K562 (cell line): ENCODE results near the gene MAU2. TPM values are rescaled to one million over a fixed set of nuclear protein-coding genes. Genes with fewer than 3 reads are reported as not detected.

Source experiments
- ATAC-seq: fragments of 200-7000 bp; cut with Tn5 transposase; 3 replicates; pipeline ENCODE4 v1.9.1; 2020; ENCODE audit warnings: moderate library complexity
- BruUV-seq: library from RNA; stranded (reverse); fragments of 400-500 nt; replicated peaks from 2 replicates; lab custom pipeline; 2021; lab: Mats Ljungman, UMichigan
- CTCF ChIA-PET: fragments of 300-600 bp; formaldehyde crosslinking; extraction: SDS; loops from one replicate; lab custom pipeline; 2021; ENCODE audit warnings: low intra/inter-chr PET ratio; lab: Yijun Ruan, JAX
- POLR2A ChIA-PET: fragments of 300-600, 350-650 bp; sonication (Branson Sonifier 250); formaldehyde crosslinking; extraction: SDS; loops from one replicate; lab custom pipeline; 2021; ENCODE audit warnings: antibody characterized with exemption, inconsistent platforms; lab: Yijun Ruan, JAX
- DNase-seq, 4 experiments: peaks; one replicate each; pipeline versions ENCODE4 v3.0.0 to v3.0.0-alpha.2; 2011 to 2018; ENCODE audit warnings: low spot score in 3 of 4, mixed read lengths in 3 of 4; ENCODE audit errors: extremely low read depth in 1 of 4
- FAIRE-seq: peaks from 2 replicates; lab custom pipeline; 2011; peaks lifted over from hg19 to GRCh38; lab: Jason Lieb, UNC
- H2AFZ ChIP-seq: 2 replicates; pipeline ENCODE4 v1.6.0; 2011; ENCODE audit warnings: low read depth, low read length, control low read depth, inconsistent platforms
- H3K27ac ChIP-seq: fragments of 200-600 bp; 3 replicates; pipeline ENCODE4 v1.8.0; 2011; ENCODE audit warnings: low read depth, mild to moderate bottlenecking, control low read depth, inconsistent platforms, low read length, moderate library complexity, mixed read lengths; ENCODE audit errors: extremely low read depth
- H3K27me3 ChIP-seq, 2 experiments: fragments of 300-600 bp in 1 of 2; 2 replicates in 1 of 2; 3 replicates in 1 of 2; pipeline versions ENCODE4 v1.6.0 to v1.8.0; 2011; ENCODE audit warnings: inconsistent platforms in 2 of 2, low read length in 2 of 2, mild to moderate bottlenecking in 1 of 2, mixed read lengths in 1 of 2, moderate library complexity in 1 of 2; ENCODE audit not compliant: control insufficient read depth in 2 of 2, insufficient read depth in 2 of 2
- H3K36me3 ChIP-seq: fragments of 300-600 bp; 3 replicates; pipeline ENCODE4 v1.8.0; 2011; ENCODE audit warnings: mild to moderate bottlenecking, low read length, inconsistent platforms; ENCODE audit not compliant: control insufficient read depth, insufficient read depth
- H3K4me1 ChIP-seq, 2 experiments: fragments of 200-600 bp in 1 of 2; replicated peaks in 1 of 2; 2 replicates in 1 of 2; 3 replicates in 1 of 2; pipeline versions ENCODE4 v1.5.1 to v1.8.0; 2011; ENCODE audit warnings: inconsistent platforms in 2 of 2, low read length in 2 of 2, mild to moderate bottlenecking in 1 of 2, mixed read lengths in 1 of 2, moderate library complexity in 1 of 2; ENCODE audit not compliant: control insufficient read depth in 2 of 2, insufficient read depth in 2 of 2
- H3K4me2 ChIP-seq: 2 replicates; pipeline ENCODE4 v1.6.1; 2011; ENCODE audit warnings: low read length, control low read depth, inconsistent platforms, mixed read lengths; ENCODE audit not compliant: insufficient read depth
- H3K4me3 ChIP-seq: fragments of 200-600 bp; sonication (generic), shearing (Covaris generic); 2 replicates; pipeline ENCODE4 v1.5.1; 2016; ENCODE audit warnings: control low read depth, inconsistent platforms
- H3K79me2 ChIP-seq: fragments of 200-600 bp; 3 replicates; pipeline ENCODE4 v1.8.0; 2011; ENCODE audit warnings: low read length, inconsistent platforms; ENCODE audit not compliant: control insufficient read depth, insufficient read depth
- H3K9ac ChIP-seq, 2 experiments: 2 replicates each; pipeline versions ENCODE4 v1.6.0 to v1.6.1; 2011; ENCODE audit warnings: low read depth in 2 of 2, low read length in 2 of 2, control low read depth in 1 of 2, inconsistent platforms in 1 of 2, mild to moderate bottlenecking in 1 of 2, mixed read lengths in 1 of 2; ENCODE audit not compliant: insufficient read depth in 1 of 2
- H3K9me1 ChIP-seq: one replicate; pipeline ENCODE4 v1.6.0; 2011; ENCODE audit warnings: inconsistent platforms, mild to moderate bottlenecking, low read length, moderate library complexity; ENCODE audit not compliant: control insufficient read depth, insufficient read depth
- H3K9me3 ChIP-seq: replicated peaks from 2 replicates; pipeline ENCODE4 v1.5.1; 2011; ENCODE audit warnings: low read depth, low read length, inconsistent platforms; ENCODE audit not compliant: control insufficient read depth, insufficient read depth
- H4K20me1 ChIP-seq: replicated peaks from 2 replicates; pipeline ENCODE4 v1.6.1; 2011; ENCODE audit warnings: low read length, inconsistent platforms, mixed read lengths; ENCODE audit not compliant: control insufficient read depth, insufficient read depth
- ARID2 ChIP-seq: fragments of 450-650 bp; IDR thresholded peaks from 2 replicates; pipeline ENCODE4 v1.6.1; 2017; ENCODE audit warnings: antibody characterized with exemption, mild to moderate bottlenecking
- WGBS: fragments of 100-300 bp; shearing (Covaris generic); methylation state at CpG from one replicate; pipeline ENCODE4 v1.1.6; 2016; ENCODE audit warnings: low coverage, mixed read lengths; ENCODE audit not compliant: insufficient coverage; ENCODE audit errors: missing lambda C conversion rate; 5-methylcytosine and 5-hydroxymethylcytosine counted together
- in situ Hi-C: fragments of 300-500 bp; cut with MboI; formaldehyde crosslinking; loops from 4 replicates; pipeline ENCODE4 v1.15.0; 2018; ENCODE audit warnings: inconsistent platforms, mixed read lengths
- intact Hi-C: fragments of 100-400 bp; cut with micrococcal nuclease; formaldehyde crosslinking; loops from 2 replicates; pipeline ENCODE4 v1.14.2; 2022
- polyA plus RNA-seq, 8 experiments: library from polyadenylated mRNA; depleted of rRNA in 4 of 8; stranded (reverse) in 5 of 8; unstranded in 3 of 8; fragments of >200 nt; fragmentation: Nextera tagmentation in 2 of 8; fragmentation: Illumina TruSeq in 1 of 8; extraction: Ambion mirVana in 2 of 8; extraction: Trizol in 1 of 8; gene quantifications; 2 replicates each; pipeline versions ENCODE4 v1.2.1 to v1.2.3, GENCODE V29; 2011 to 2014; ENCODE audit warnings: inconsistent platforms in 1 of 8, missing spikeins in 1 of 8
- total RNA-seq, 7 experiments: library from RNA; depleted of rRNA in 6 of 7; stranded (reverse); fragments of >200 nt in 6 of 7; fragmentation: Illumina TruSeq in 2 of 7; extraction: Trizol in 2 of 7; gene quantifications; 2 replicates each; pipeline versions ENCODE4 v1.2.1 to v1.2.3, GENCODE V29; 2011 to 2021; ENCODE audit warnings: low replicate concordance in 1 of 7
- TF ChIP-seq, protein P1 (sequence below): fragments of 450-650 bp; IDR thresholded peaks from 2 replicates; pipeline ENCODE4 v1.6.1; 2016

The MAU2 gene
- total and polyA plus RNA-seq, 9 of the 15 experiments (the other 6 are each of a cell fraction or from before 2014, with no cell fraction given) = 1.2 to 48.1 (median 19.4) TPM

DNA sequence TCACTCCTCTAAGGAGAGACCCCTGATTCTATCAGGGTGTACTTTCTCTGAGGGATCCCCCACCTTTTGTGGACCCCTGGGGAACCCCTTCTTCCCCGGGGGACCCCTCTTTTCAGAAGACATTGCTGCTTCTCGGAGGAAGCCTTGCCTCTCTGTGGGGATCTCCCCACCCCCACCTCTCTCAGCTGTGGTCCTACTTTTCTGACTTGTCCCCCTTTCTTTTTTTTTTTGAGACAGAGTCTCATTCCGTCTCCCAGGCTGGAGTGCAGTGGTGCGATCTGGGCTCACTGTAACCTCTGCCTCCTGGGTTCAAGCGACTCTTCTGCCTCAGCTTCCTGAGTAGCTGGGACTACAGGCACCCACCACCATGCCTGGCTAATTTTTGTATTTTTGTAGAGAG, 66.5 kb downstream of the MAU2 start:
- no peak overlapping the region for H2AFZ ChIP-seq
- 12% methylated on average over 5 of the region's 5 CpGs for WGBS
- no TSS peak for BruUV-seq
- H3K4me2 ChIP-seq = peak overlapping the region; percentile 81
- H3K79me2 ChIP-seq = peaks cover 74% of the 10 kb centered on the region
- H3K9ac ChIP-seq = peak overlapping the region; percentile 95 to 98; a peak in 3 of 4 replicates
- H3K9me3 ChIP-seq = no peaks in the 10 kb centered on the region
- POLR2A ChIA-PET = interaction anchor here (0.6 kb wide), 1 partner anchor 70 kb away, joined by 4 read pairs; no protein-coding TSS in a partner anchor
- peak overlapping the region; percentile 96 for H3K4me3 ChIP-seq
- peaks cover 28 to 37% of the 10 kb centered on the region in 2 experiments; a peak in 4 of 5 replicates for H3K4me1 ChIP-seq
- ATAC-seq (no peak), DNase-seq (no peak), FAIRE-seq (no peak)
- CTCF ChIA-PET = no interaction called here
- in situ Hi-C loops (no loop called here), intact Hi-C loops (loop anchor here (5.0 kb wide), 1 partner anchor 100 kb away; no protein-coding TSS in a partner anchor)
- H3K27ac ChIP-seq = peak overlapping the region; percentile 97
- TF ChIP-seq, protein P1, sequence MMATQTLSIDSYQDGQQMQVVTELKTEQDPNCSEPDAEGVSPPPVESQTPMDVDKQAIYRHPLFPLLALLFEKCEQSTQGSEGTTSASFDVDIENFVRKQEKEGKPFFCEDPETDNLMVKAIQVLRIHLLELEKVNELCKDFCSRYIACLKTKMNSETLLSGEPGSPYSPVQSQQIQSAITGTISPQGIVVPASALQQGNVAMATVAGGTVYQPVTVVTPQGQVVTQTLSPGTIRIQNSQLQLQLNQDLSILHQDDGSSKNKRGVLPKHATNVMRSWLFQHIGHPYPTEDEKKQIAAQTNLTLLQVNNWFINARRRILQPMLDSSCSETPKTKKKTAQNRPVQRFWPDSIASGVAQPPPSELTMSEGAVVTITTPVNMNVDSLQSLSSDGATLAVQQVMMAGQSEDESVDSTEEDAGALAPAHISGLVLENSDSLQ = no peak
- TF ChIP-seq ARID2 = peak; percentile 29; the same call in 1 of the 2 replicates
- H3K27me3 ChIP-seq = no peaks in the 10 kb centered on the region
- H3K36me3 ChIP-seq = peaks cover 19% of the 10 kb centered on the region; the same call in 2 of the 3 replicates
- H3K9me1 ChIP-seq = no peaks in the 10 kb centered on the region
- H4K20me1 ChIP-seq = no peaks in the 10 kb centered on the region
